ENCODE measurements around the gene SEMA4A.
"Not testable (repeated sequence)": the region's sequence is repeated elsewhere in the genome, so short reads cannot be mapped to it uniquely, and the experiment has no call there.

Gene SEMA4A

GRCh38 chr1:156162430-156163037 is 9.1 kb downstream of the SEMA4A start:
- DNase-seq: no peak

DNA sequence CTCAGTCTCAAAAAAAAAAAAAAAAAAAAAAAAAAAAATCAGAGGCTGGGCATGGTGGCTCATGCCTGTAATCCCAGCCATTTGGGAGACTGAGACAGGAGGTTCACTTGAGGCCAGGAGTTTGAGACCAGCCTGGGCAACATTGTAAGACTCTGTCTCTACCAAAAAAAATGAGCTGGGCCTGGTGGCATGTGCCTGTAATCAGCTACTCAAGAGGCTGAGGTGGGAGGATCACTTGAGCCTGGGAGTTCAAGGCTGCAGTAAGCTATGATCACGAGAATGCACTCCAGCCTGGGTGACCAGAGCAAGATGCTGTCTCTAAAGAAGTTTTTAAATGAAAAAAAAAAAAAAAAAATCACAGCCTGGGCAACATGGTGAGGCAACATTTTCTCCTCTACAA is 10.3 kb downstream of the SEMA4A start:
- DNase-seq: no peak

- DNase-seq: no peak
Measured at GRCh38 chr1:156164125-156164831, 10.9 kb downstream of the SEMA4A start.

DNA sequence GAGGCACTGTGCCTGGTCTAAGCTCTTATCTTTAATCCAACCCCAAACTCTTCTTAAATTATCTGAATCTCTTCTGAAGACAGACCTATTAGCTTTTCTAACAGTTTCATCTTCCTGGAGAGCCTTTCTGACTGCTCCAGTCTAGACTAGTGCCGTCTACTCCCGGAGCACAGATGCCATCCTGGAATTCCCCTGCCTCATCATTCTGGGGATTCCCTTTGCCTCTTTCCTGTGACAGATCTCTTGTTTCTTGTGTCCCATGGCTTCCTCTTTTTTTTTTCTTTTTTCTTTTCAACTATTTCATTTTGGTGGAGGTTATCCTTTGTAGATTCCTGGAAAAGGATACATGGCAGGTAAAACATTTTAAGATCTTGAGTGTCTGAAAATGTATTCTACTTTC is 11.7 kb downstream of the SEMA4A start:
- DNase-seq: no peak

DNA sequence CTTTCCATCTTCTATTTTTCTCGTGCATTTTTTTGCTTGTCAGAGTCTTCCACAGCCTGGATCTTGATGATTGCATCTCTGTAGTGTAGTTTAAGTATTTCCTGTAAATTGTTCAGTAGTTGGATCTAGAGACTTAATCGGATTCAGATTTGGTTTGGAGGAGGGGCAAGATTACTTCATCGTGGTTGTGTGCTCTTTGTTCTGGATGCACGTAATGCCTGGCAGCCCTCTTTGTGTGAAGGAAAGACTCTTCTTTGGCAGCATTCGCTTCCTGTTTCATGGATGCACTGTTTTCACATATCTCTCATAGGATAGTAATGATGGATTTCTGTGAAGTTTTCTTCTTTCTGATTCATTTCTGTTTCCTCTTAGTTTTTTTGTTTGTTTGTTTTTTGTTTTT is 14.2 kb downstream of the SEMA4A start:
- DNase-seq: no peak

- DNase-seq: no peak
Measured at GRCh38 chr1:156172696-156173470, 19.5 kb downstream of the SEMA4A start.

DNA sequence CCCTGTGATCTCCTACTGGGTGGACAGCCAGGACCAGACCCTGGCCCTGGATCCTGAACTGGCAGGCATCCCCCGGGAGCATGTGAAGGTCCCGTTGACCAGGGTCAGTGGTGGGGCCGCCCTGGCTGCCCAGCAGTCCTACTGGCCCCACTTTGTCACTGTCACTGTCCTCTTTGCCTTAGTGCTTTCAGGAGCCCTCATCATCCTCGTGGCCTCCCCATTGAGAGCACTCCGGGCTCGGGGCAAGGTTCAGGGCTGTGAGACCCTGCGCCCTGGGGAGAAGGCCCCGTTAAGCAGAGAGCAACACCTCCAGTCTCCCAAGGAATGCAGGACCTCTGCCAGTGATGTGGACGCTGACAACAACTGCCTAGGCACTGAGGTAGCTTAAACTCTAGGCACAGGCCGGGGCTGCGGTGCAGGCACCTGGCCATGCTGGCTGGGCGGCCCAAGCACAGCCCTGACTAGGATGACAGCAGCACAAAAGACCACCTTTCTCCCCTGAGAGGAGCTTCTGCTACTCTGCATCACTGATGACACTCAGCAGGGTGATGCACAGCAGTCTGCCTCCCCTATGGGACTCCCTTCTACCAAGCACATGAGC is 23.3 kb downstream of the SEMA4A start:
- DNase-seq: no peak

- no peak for DNase-seq
Measured at GRCh38 chr1:156177919-156178654, 24.7 kb downstream of the SEMA4A start.

DNA sequence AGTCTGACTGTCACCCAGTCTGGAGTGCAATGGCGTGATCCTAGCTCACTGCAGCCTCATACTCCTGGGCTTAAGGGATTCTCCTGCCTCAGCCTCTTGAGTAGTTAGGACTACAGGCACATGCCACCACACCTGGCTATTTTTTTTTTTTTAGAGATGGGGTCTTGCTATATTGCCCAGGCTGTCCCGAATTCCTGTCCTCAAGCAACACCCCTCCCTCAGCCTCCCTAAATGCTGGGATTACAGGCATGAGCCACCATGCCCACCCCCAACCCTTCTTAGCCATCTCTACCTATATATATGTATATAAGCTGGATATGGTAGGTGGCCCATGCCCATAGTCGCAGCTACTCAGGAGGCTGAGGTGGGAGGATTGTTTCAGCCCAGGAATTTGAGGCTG is 27.1 kb downstream of the SEMA4A start:
- no peak for DNase-seq

- DNase-seq: not testable (repeated sequence)
Measured at GRCh38 chr1:156181391-156181924, 28.1 kb downstream of the SEMA4A start.

- not testable (repeated sequence) for DNase-seq
Measured at GRCh38 chr1:156182010-156182779, 28.8 kb downstream of the SEMA4A start.

GRCh38 chr1:156186347-156187177 is 33.2 kb downstream of the SEMA4A start:
- DNase-seq: not testable (repeated sequence)

DNA sequence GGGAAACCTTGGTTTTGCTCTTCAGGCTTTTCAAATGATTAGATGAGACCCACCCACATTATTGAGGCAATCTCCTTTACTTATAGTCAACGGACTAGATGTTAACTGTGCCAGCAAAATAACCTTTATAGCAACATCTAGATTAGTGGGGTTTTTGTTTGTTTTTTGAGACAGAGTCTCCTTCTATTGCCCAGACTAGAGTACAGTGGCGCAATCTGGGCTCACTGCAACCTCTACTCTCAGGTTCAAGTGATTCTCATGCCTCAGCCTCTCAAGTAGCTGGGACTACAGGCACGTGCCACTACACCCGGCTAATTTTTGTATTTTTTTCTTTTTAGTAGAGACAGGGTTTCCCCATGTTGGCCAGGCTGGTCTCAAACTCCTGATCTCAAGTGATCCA is 36.9 kb downstream of the SEMA4A start:
- not testable (repeated sequence) for DNase-seq

GRCh38 chr1:156191292-156191964 is 38.0 kb downstream of the SEMA4A start:
- no peak for DNase-seq

GRCh38 chr1:156193208-156193487 is 39.8 kb downstream of the SEMA4A start:
- no peak for DNase-seq

DNA sequence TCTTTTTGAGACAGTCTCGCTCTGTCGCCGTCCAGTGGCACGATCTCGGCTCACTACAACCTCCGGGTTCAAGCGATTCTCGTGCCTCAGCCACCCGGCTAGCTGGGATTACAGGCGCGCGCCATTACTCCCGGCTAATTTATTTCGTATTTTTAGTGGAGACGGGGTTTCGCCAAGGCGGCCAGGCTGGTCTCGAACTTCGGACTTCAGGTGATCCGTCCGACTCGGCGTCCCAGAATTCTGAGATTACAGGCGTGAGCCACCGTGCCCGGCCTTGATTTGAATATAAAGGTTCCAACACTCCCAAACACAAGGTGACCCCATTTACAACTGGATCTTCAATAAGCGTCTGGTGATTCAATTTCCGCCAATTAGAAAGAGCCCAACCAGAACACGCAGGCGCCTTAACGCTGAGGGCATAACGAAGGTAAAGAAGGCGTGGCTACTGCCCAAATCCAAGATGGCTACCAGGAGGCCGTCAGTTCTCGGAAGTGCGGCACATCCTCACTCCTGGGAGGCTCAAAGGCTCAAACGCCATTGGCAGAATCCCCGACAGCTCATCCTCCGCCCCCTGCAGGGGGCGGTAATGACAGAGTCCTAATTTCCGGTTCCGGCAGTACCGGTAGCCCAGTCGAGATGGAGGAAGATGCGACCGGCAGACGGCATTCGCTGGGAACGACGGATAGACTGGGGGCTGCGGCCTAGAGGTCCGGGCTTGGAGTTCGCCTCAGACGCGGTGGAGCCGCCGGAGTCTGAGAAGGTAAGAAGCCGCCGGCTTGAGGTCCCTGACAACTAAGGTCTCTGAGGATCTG is 40.3 kb downstream of the SEMA4A start, which contains the start of gene SLC25A44:
SLC25A44 (plus strand) TSS at position 617 of the 812 bp plus-strand sequence. CDS start 5,744 bp downstream, outside the sequence.
- peak; percentile 99 for DNase-seq

GRCh38 chr1:156194300-156194652 is 40.9 kb downstream of the SEMA4A start:
- no peak for DNase-seq

GRCh38 chr1:156195853-156196252 is 42.5 kb downstream of the SEMA4A start:
- no peak for DNase-seq

DNA sequence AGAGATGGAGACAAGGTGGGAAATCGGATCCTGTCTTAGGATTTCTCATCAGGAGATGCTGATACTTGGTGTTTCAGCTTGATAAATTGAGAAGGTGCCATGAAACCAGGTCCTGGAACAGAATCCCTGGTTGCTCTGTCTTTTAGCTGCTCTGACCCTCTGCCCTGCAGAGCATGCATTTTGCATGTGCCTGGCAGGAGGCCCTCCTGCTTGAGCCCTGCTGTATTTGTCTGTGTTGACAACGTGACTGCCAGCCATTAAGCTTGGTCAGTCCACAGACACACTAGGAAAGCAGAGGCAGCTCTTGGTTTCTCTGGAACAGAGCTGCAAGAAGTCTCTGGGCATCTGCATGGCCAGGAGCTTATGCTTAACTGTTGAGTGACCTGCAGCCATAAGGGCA is 43.1 kb downstream of the SEMA4A start:
- no peak for DNase-seq

Data from DMS79 (cell line).